Stimulated activated naive CD8-positive, alpha-beta T cell treated with anti-CD3 and anti-CD28 coated beads, Interleukin-15, Interleukin-2, amounts not matched to agents 100 ng/mL and 50 ng/mL, for 24 hours (primary cell): ENCODE measurements around the gene GRID1.

Experiments
- H3K27ac Mint-ChIP-seq: one replicate; pipeline ENCODE4 v1.8.0; 2021; ENCODE audit warnings: mild to moderate bottlenecking, mixed read lengths
- H3K27me3 Mint-ChIP-seq: one replicate; pipeline ENCODE4 v1.8.0; 2021; ENCODE audit warnings: mixed read lengths
- H3K36me3 Mint-ChIP-seq: one replicate; pipeline ENCODE4 v1.8.0; 2021; ENCODE audit warnings: low read depth, mixed read lengths
- H3K4me1 Mint-ChIP-seq: one replicate; pipeline ENCODE4 v1.8.0; 2021; ENCODE audit warnings: low read depth, mixed read lengths
- H3K4me3 Mint-ChIP-seq: one replicate; pipeline ENCODE4 v1.8.0; 2021; ENCODE audit warnings: mild to moderate bottlenecking, mixed read lengths
- H3K9me3 Mint-ChIP-seq: one replicate; pipeline ENCODE4 v1.8.0; 2021; ENCODE audit warnings: mixed read lengths

GRID1 gene

DNA sequence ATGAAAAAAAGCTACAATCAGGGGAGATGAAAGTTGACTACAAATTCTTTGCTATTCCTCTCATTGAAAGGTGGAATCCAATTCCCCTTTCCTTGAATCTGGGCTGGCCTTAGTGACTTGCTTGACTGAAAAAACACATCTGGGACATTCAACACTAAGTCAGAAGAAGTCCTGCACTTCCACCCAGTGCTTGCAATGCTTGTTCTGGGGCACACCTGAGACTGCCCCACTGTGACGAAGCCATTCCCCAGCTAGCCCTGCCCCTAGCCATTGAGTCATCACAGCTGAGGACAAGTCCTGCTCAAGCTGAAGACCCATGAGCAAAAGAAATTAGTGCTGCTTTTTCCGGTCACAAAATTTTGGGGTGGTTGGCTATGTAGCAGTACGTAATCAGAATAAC is 19.2 kb upstream of the GRID1 start:
- no peaks in the 10 kb centered on the region for H3K9me3 Mint-ChIP-seq
- peaks cover 4% of the 10 kb centered on the region for H3K4me1 Mint-ChIP-seq
- no peaks in the 10 kb centered on the region for H3K36me3 Mint-ChIP-seq
- no peak overlapping the region for H3K27ac Mint-ChIP-seq
- no peak overlapping the region for H3K4me3 Mint-ChIP-seq
- peaks cover 55% of the 10 kb centered on the region for H3K27me3 Mint-ChIP-seq

DNA sequence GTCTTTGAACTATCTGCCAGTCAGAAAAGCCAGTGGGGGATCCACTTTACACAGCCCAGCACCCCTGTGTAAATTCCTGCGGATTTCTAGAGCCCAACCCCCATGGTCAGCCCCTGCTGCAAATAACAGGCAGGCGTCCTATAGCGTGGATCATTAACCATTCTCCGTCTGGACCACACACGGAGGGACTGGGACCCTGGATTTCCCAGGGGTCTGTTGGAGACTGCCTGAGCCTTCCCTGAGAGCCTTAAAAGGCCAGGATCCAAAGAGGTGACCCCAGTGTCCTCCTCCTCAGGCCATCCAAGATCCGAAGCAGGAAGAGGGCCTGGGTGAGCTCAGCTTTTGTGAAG is 11.2 kb upstream of the GRID1 start:
- H3K4me1 Mint-ChIP-seq = no peaks in the 10 kb centered on the region
- H3K27me3 Mint-ChIP-seq = peaks cover 37% of the 10 kb centered on the region
- H3K9me3 Mint-ChIP-seq = no peaks in the 10 kb centered on the region
- H3K4me3 Mint-ChIP-seq = no peak overlapping the region
- H3K27ac Mint-ChIP-seq = no peak overlapping the region
- no peaks in the 10 kb centered on the region for H3K36me3 Mint-ChIP-seq

DNA sequence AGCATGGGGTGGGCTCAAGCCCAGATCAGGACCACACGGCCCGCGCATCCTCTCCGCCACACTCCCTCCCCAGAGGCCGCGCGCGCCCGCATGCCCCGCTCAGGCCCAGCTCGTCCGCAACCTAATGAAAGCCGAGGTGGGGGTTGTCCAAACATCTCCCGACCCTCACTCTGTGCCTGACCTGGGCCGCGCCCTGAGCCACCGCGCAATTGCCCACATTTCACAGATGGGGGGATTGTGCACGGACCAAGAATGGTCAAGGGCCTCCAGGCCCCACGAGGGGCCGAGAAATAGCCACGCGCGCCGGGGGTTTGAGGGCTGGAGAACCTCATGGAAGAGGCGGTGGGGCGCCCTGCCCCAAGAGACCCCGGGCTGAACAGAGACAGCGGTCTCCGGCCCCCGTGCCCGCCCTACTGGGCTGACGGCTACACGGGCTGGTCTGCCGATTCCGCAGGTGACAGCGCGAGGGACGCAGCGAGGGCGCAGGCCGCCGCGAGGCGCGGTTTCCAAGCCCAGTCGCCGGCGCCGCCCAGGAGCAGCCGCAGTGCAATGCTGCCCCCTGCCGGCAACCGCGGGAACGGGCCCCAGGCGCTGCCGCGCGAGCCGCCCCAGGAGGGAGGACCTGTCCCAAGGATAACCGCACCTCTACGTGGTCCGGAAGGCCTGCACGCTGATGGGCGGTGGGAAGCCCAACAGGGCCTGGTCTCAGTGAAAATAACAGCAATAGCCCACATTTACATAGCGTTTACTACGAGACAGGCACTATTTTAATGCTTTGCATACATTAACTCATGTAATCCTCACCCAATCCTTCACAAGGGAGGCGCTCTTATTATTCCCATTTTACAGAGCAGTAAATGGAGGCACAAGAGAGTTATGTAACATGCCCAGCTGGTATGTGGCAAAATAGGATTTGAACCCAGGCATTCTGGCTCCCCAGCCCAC is 10.5 kb upstream of the GRID1 start:
- H3K4me1 Mint-ChIP-seq = no peaks in the 10 kb centered on the region
- no peaks in the 10 kb centered on the region for H3K36me3 Mint-ChIP-seq
- peaks cover 43% of the 10 kb centered on the region for H3K27me3 Mint-ChIP-seq
- no peaks in the 10 kb centered on the region for H3K9me3 Mint-ChIP-seq
- no peak overlapping the region for H3K4me3 Mint-ChIP-seq
- H3K27ac Mint-ChIP-seq = no peak overlapping the region

DNA sequence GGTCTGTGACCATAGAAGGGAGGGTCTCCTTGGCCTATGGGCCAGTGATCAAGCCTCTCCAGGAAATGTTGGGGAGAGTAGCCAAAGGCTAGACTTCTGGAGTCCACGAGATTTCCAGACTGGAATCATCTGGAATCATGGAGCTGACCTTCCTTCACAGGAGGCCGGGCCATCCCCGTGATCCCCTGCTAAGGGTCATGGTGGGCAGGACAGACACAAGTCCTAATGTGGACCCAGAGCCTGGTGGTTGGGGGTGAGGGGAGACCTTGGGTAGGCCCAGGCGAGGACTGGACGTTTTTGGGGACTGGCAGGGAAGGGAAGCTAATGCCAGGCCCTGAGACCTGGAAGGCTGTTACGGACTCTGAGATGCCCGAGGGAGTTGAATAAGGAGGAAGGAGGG is 9.8 kb upstream of the GRID1 start:
- Mint-ChIP-seq H3K4me1 (no peaks in the 10 kb centered on the region), H3K36me3 (no peaks in the 10 kb centered on the region), H3K27ac (no peak overlapping the region), H3K9me3 (no peaks in the 10 kb centered on the region), H3K4me3 (no peak overlapping the region), H3K27me3 (peaks cover 39% of the 10 kb centered on the region)

DNA sequence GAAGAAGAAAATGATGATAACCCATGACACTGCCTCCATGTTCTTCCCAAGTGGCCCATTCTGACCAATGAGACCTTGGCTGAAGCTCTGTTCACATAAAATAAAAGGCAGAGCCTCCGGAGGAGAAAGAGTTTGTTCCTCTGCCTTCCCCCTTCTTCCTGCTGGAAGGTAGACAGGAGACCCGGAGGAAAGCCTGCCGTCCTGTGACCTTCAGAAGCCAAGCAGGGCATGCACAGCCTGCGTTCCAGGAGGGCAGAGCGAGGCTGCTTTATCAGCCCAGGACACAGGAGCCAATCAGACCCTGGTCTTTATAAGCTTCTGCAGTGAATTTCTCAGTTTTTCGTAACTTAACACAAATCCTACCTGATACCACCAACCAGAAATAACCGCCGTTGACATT is 8.6 kb upstream of the GRID1 start:
- H3K4me1 Mint-ChIP-seq = no peaks in the 10 kb centered on the region
- H3K27ac Mint-ChIP-seq = no peak overlapping the region
- peaks cover 40% of the 10 kb centered on the region for H3K27me3 Mint-ChIP-seq
- no peak overlapping the region for H3K4me3 Mint-ChIP-seq
- H3K36me3 Mint-ChIP-seq = no peaks in the 10 kb centered on the region
- no peaks in the 10 kb centered on the region for H3K9me3 Mint-ChIP-seq

DNA sequence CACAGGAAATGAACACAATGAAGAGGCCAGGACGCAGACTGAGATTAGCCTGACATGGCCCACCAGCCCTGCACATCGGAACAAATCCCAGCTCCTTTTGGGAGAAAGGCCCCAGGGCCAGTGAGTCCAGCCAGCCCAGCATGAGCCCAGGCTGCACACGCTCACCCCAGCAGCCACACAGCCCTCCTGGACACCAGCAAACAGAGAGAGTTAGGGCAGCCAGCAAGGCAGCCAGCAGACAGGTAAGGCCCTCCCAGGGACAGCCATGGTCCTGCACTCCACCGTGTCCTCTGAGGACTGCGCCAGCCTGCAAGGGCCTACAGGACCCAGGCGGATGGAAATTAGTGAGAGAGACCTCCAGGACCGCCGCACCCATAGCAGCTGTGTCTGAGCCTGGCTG is 8.1 kb upstream of the GRID1 start:
- H3K4me3 Mint-ChIP-seq = no peak overlapping the region
- no peaks in the 10 kb centered on the region for H3K9me3 Mint-ChIP-seq
- no peaks in the 10 kb centered on the region for H3K36me3 Mint-ChIP-seq
- peaks cover 40% of the 10 kb centered on the region for H3K27me3 Mint-ChIP-seq
- H3K27ac Mint-ChIP-seq = no peak overlapping the region
- H3K4me1 Mint-ChIP-seq = no peaks in the 10 kb centered on the region

DNA sequence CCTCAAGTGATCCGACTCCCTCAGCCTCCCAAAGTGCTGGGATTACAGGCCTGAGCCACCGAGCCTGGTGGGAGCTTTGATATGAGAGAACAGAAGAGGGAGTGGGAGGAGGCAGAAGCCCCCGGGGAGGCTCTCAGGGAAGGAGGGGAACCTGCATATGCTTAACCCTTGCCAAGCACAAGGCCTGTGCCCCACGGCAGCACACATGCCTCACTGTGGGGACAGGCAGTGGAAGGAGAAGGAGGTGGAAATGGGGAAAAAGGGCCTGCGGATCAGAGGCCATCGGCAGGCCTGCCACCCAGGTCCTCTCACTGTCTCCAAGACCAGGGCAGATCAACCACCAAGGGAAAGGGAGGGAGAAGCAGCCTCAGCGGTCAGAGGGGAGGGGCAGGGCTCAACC is 7.2 kb upstream of the GRID1 start:
- Mint-ChIP-seq H3K27ac (no peak overlapping the region), H3K9me3 (no peaks in the 10 kb centered on the region), H3K27me3 (peaks cover 48% of the 10 kb centered on the region), H3K4me3 (no peak overlapping the region), H3K36me3 (no peaks in the 10 kb centered on the region), H3K4me1 (no peaks in the 10 kb centered on the region)

DNA sequence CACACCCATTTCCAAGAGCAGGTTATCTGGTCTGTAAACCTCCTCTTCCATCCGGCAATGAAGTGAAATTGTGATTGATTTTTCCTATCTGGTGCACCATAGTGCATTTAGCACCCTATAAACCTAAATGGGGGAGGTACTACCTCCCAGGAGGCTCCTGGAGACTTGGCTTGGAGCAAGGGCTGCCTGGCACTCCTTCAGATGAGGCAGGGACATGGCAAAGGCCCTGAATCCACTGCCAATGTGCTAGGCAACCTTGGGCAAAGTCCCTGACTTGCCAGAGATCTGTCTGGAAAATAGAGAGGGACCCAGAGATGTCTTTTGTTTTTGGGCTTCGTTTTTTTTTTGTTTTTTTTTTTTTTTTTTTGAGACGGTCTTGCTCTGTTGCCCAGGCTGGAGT is 6.7 kb upstream of the GRID1 start:
- no peak overlapping the region for H3K27ac Mint-ChIP-seq
- H3K4me1 Mint-ChIP-seq = no peaks in the 10 kb centered on the region
- H3K36me3 Mint-ChIP-seq = no peaks in the 10 kb centered on the region
- H3K4me3 Mint-ChIP-seq = no peak overlapping the region
- H3K27me3 Mint-ChIP-seq = peaks cover 48% of the 10 kb centered on the region
- H3K9me3 Mint-ChIP-seq = no peaks in the 10 kb centered on the region

DNA sequence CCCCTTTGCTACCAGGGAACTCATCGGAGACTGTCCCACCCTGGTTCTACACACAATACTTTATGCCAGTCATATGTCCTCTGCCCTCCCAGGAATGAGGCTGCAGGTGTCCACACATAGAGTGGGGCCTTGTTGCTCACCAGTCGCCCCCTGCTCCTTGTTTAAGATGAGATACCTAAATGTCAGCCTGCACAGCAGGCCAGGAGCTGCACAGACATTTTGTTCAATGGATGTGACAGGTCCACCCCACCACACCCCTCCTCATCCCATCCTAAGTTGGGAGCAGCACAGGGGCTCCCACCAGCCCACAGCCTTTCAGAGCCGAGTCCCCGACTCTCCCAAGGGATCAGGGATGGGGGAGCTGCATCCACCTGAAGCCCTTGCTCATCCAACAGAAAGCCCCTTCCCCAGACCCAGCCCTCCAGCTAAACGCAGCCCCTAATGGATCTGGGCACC is 6.2 kb upstream of the GRID1 start:
- no peaks in the 10 kb centered on the region for H3K4me1 Mint-ChIP-seq
- H3K4me3 Mint-ChIP-seq = no peak overlapping the region
- H3K36me3 Mint-ChIP-seq = no peaks in the 10 kb centered on the region
- H3K27ac Mint-ChIP-seq = no peak overlapping the region
- no peaks in the 10 kb centered on the region for H3K9me3 Mint-ChIP-seq
- H3K27me3 Mint-ChIP-seq = peaks cover 49% of the 10 kb centered on the region

DNA sequence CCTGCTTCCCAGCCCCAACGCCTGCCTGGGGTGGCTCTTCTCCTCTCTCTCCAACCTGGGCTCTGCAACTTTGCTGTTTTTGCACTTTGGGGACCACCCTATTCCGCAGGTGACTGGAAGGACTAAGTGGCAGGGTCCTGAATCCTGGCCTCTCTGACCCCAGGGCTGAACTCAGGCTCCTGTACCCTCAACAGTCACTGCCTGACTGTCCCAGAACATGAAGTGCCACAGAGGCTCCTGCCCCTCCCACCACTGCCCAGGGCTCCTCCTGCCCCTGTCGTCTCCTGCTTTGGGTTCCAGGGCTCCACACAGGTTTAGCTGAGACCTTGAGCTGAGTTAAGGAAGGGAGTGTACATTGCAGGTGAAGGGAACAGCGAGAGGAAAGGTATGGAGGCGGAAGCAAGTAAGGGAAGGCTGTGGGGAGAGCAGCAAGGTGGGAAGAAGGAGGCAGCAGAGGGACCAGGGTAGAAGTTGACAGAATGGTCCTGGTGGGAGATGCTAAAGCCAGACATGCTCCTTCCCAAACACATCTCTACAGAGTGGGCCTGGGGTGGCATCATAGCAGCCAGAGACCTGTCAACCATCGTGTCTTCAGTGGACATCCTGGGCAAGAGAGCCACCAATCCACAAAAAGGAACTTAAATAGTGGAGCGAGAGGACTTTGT is 5.7 kb upstream of the GRID1 start:
- Mint-ChIP-seq H3K36me3 (no peaks in the 10 kb centered on the region), H3K4me3 (no peak overlapping the region), H3K9me3 (no peaks in the 10 kb centered on the region), H3K4me1 (no peaks in the 10 kb centered on the region), H3K27ac (no peak overlapping the region), H3K27me3 (peaks cover 51% of the 10 kb centered on the region)

DNA sequence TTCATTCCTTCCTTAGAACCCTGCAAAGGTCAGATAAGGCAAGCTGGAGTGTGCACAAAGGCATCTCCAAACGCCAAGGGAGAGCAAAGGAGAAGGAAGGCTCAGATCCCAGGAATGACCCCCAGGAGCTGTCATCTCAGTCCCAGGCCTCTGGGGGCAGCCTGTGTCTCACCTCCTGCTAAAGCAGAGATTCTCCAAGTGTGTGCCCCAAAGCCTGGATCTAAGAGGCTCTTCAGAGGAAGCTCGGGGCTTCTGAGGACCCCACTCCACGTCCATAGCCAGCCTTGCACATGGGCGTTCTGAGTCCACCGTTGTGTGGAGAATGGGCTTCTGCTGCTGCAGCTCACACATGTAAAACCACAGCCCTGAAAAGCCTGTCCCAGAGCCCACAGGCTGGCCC is 5.1 kb upstream of the GRID1 start:
- Mint-ChIP-seq H3K4me3 (no peak overlapping the region), H3K27me3 (peaks cover 51% of the 10 kb centered on the region), H3K36me3 (no peaks in the 10 kb centered on the region), H3K27ac (no peak overlapping the region), H3K9me3 (no peaks in the 10 kb centered on the region), H3K4me1 (no peaks in the 10 kb centered on the region)

DNA sequence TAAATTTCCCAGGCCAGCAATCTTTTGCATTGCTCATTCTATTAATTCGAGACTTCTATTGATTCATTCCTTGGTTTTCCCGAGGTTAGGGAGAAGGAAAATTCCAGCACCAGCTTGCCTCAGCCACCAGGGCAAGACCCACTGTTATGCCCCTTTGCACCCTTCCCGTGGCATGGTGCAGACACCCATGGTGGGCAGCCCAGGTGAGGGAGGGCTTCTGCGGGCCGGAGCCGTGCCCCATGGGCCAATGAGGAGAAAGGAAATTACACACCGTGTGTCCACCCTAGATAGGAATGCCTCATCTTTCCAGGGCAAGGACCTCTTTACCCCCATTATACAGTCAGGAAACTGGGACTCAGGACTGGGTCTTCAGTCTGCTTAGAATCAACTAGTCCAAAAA is 4.5 kb upstream of the GRID1 start:
- H3K27me3 Mint-ChIP-seq = peaks cover 48% of the 10 kb centered on the region
- H3K4me3 Mint-ChIP-seq = no peak overlapping the region
- no peak overlapping the region for H3K27ac Mint-ChIP-seq
- no peaks in the 10 kb centered on the region for H3K9me3 Mint-ChIP-seq
- no peaks in the 10 kb centered on the region for H3K36me3 Mint-ChIP-seq
- H3K4me1 Mint-ChIP-seq = no peaks in the 10 kb centered on the region

DNA sequence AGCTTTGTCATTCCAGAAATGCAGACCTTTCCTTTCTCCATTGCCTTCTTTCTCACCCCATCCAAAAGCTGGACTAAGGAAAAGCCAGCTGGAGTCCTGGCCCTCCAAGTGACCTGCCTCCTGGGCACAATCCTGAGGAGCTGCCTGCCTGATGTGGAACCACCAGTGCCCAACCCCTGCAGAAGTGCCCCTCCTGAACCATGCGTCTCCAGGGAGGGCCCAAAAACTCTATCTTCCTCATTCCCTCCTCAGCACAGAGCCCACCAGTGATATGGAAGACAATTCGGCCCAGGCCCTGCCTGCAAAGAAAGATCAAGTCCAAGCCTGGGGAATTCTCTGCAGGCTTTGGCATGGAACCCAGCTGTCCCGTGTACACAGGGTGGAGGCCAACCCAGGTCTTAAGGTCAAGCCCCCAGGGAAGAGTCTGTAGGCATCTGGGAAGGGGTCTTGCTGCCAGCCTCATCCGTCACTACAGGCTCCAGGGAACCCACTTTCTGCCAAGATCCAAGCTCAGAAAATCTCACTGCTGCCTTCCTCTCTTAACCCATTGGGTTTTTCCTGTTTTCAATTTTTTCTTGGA is 3.5 kb upstream of the GRID1 start:
- Mint-ChIP-seq H3K4me3 (no peak overlapping the region), H3K36me3 (no peaks in the 10 kb centered on the region), H3K27me3 (peaks cover 54% of the 10 kb centered on the region), H3K4me1 (peaks cover 5% of the 10 kb centered on the region), H3K27ac (no peak overlapping the region), H3K9me3 (no peaks in the 10 kb centered on the region)

DNA sequence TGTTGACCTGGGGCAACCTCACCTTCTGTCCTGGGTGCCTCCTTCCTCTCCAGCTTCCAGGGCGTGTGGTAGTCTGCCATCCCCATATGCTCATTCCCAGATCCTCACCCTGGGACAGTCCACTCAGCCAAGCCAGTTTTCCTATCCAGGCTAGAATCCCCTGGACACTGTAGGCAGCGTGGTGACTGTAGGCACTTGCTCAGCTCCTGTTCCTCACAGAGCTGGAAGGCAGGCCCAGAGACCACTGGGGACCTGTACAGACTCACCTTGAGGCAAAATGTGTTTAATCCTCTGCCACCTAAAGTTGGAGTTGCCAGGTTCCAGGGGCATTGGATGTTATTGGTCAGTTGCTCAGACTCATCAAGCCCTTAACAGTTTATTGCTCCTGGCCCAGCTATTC is 2.4 kb upstream of the GRID1 start:
- H3K4me3 Mint-ChIP-seq = no peak overlapping the region
- H3K4me1 Mint-ChIP-seq = peaks cover 9% of the 10 kb centered on the region
- no peaks in the 10 kb centered on the region for H3K36me3 Mint-ChIP-seq
- H3K27me3 Mint-ChIP-seq = peaks cover 58% of the 10 kb centered on the region
- no peaks in the 10 kb centered on the region for H3K9me3 Mint-ChIP-seq
- H3K27ac Mint-ChIP-seq = no peak overlapping the region

DNA sequence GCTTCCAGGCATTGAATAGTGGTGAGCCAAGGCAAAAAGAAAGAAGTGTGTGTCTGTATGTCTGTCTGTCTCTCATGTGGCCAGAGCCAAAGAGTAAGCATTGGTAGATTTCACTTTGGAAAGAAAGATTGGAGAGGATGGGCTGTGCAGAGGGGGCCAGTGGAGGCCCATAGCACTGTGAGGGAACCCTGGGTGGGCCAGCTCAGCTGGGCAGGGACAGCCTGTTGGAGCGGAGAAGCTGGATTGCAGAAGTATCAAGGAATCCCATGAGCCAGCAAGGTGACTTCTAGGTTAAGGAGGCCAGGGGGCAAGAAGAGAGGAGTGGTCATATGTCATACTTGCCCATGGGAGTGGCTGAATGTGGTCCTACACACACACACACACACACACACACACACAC is 1.5 kb upstream of the GRID1 start:
- H3K4me3 Mint-ChIP-seq = peak overlapping the region; percentile 1
- peaks cover 11% of the 10 kb centered on the region for H3K4me1 Mint-ChIP-seq
- no peaks in the 10 kb centered on the region for H3K9me3 Mint-ChIP-seq
- H3K36me3 Mint-ChIP-seq = no peaks in the 10 kb centered on the region
- peaks cover 64% of the 10 kb centered on the region for H3K27me3 Mint-ChIP-seq
- no peak overlapping the region for H3K27ac Mint-ChIP-seq
